Measurements from ENCODE around the gene NELL1.

The NELL1 gene

DNA sequence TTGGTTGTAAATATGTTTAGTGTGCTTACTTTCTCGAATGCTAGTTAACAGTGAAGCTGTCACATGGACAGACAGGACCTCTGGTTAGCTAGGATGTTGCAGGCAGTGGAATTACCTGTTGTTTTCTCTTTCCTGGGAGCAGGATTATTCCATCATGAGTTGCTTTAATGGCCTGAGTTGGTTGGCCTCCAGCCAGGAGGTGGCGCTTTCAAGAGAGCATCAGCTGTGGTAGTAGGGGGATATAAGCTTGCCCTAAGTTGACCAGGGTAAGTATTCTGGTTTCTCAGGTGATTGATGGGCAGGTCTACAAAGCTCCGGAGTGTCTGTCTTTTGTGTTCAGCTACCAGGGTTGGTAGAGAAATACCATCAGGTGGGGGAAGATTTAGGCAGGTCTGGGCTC, 43.5 kb downstream of the NELL1 start:
- DNase-seq (ENCODE audit: low read depth) = no peak
- H3K4me3 ChIP-seq (ENCODE audit: low read depth, low read length) = no peak overlapping the region
- TF ChIP-seq, protein P1, sequence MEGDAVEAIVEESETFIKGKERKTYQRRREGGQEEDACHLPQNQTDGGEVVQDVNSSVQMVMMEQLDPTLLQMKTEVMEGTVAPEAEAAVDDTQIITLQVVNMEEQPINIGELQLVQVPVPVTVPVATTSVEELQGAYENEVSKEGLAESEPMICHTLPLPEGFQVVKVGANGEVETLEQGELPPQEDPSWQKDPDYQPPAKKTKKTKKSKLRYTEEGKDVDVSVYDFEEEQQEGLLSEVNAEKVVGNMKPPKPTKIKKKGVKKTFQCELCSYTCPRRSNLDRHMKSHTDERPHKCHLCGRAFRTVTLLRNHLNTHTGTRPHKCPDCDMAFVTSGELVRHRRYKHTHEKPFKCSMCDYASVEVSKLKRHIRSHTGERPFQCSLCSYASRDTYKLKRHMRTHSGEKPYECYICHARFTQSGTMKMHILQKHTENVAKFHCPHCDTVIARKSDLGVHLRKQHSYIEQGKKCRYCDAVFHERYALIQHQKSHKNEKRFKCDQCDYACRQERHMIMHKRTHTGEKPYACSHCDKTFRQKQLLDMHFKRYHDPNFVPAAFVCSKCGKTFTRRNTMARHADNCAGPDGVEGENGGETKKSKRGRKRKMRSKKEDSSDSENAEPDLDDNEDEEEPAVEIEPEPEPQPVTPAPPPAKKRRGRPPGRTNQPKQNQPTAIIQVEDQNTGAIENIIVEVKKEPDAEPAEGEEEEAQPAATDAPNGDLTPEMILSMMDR (IDR thresholded peaks at IDR 0.05; ENCODE audit: low read depth, low read length, missing control alignments) = no peak
- in situ Hi-C loops (cut with HindIII; ENCODE audit: low sequenced_read_pairs) = loop anchor here (5.0 kb wide), 1 partner anchor 36 kb away; no protein-coding TSS in a partner anchor

DNA sequence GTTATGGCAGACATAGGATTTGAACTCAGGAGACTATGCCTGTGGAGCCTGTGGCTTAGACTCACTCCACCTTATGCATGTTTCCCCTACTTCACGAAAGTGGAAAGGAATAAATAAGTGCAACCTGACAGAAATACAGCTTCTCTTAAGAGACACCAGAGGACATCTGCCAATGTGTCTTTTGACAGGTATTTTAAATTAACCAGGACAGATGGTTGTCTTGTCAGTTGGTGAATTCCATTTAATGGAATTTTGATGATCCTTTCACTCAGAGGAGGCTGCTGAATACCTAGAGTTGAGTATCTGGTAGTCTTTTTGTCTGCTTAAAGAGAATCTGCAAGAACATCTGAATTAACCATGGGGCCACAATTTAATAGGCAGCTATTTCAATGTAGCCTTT, 46.1 kb downstream of the NELL1 start:
- in situ Hi-C loops (cut with HindIII; ENCODE audit: low sequenced_read_pairs) = no loop called here
- DNase-seq (ENCODE audit: low read depth) = no peak
- H3K4me3 ChIP-seq (ENCODE audit: low read depth, low read length) = no peak overlapping the region
- TF ChIP-seq, protein P1 (IDR thresholded peaks at IDR 0.05; ENCODE audit: low read depth, low read length, missing control alignments) = no peak

DNA sequence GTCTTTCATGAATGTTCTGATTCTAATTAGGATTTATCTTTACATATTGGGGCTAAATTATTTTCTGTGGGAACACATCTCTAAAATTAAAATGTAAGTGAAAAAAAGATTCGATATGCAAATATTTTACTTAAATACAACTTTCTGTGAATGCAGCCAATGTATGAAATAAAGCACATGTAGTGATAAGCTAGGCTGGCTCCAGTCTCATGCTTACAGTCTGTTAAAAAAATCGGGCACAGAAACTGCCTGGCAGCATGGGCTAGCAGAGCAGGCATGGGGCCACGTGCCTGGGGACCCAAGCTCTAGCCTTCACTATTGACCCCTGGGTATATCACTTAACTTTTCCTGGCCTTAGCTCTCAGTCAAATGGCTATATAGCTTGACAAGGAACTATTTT, 46.5 kb downstream of the NELL1 start:
- H3K4me3 ChIP-seq (ENCODE audit: low read depth, low read length) = no peak overlapping the region
- in situ Hi-C loops (cut with HindIII; ENCODE audit: low sequenced_read_pairs) = no loop called here
- no peak for DNase-seq (ENCODE audit: low read depth)
- TF ChIP-seq, protein P1 (IDR thresholded peaks at IDR 0.05; ENCODE audit: low read depth, low read length, missing control alignments) = no peak

DNA sequence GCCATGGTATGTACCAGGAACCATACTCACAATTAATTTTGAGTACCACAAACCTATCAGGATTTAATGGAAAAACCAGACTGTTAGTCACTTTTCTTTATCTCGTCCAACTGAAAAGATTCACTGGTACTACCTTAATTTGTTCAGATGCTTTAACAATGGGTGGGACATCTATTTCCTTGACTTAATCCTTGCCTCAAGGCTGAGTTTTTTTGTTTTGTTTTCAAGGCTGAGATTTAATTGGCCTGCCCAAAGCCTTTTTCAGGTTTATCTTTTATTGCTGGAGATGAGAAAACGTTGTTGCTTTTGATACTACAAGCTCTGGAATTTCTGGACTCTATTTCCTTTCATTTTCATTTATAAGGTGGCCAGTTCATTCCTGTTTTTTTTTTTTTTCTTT, 50.4 kb downstream of the NELL1 start:
- H3K4me3 ChIP-seq (ENCODE audit: low read depth, low read length) = no peak overlapping the region
- TF ChIP-seq, protein P1 (IDR thresholded peaks at IDR 0.05; ENCODE audit: low read depth, low read length, missing control alignments) = no peak
- no peak for DNase-seq (ENCODE audit: low read depth)
- in situ Hi-C loops (cut with HindIII; ENCODE audit: low sequenced_read_pairs) = no loop called here

DNA sequence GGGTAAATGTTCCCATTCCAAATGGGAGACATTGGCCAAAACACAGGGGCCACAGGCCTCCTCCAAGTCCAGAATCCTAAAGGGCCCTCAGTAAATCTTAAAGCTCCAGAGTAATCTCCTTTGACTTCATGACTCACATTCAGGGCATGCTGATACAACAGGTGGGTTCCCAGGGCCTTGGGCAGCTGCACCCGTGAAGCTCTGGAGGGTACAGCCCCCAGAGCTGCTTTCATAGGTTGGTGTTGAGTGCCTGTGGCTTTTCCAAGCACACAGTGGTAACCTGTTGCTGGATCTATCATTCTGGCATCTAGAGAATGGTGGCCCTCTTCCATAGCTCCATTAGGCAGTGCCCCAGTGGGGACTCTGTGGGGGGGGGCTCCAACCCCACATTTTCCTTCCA, 54.0 kb downstream of the NELL1 start:
- H3K4me3 ChIP-seq (ENCODE audit: low read depth, low read length) = no peak overlapping the region
- in situ Hi-C loops (cut with HindIII; ENCODE audit: low sequenced_read_pairs) = no loop called here
- DNase-seq (ENCODE audit: low read depth) = no peak
- TF ChIP-seq, protein P1 (IDR thresholded peaks at IDR 0.05; ENCODE audit: low read depth, low read length, missing control alignments) = no peak

DNA sequence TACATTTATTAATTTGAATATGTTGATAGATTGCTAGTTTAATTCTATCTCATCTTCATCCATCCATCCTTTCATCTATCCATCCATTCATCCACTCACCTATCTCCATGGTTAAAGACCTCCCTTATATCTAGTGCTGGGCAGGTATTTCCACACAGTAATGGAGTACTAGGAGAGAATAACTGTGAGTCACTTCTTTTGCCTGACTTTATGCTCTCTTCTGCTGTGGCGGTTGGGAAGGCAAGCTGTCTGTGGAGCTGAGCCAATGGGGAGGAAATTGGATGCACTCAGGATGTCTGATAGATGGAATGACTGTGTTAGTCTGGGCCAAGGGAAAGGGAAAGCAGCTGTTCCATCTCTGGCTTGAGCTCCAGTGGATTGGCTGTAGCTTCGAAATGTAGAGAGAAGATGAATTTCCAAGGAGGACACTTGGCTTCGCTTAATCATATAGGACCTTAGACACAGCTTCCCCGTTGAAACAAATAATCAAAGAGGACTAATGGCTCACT, 60.3 kb downstream of the NELL1 start:
- DNase-seq (ENCODE audit: low read depth) = no peak
- TF ChIP-seq, protein P1 (IDR thresholded peaks at IDR 0.05; ENCODE audit: low read depth, low read length, missing control alignments) = no peak
- H3K4me3 ChIP-seq (ENCODE audit: low read depth, low read length) = no peak overlapping the region
- in situ Hi-C loops (cut with HindIII; ENCODE audit: low sequenced_read_pairs) = no loop called here
